ENCODE results near the gene KCMF1.

DNA sequence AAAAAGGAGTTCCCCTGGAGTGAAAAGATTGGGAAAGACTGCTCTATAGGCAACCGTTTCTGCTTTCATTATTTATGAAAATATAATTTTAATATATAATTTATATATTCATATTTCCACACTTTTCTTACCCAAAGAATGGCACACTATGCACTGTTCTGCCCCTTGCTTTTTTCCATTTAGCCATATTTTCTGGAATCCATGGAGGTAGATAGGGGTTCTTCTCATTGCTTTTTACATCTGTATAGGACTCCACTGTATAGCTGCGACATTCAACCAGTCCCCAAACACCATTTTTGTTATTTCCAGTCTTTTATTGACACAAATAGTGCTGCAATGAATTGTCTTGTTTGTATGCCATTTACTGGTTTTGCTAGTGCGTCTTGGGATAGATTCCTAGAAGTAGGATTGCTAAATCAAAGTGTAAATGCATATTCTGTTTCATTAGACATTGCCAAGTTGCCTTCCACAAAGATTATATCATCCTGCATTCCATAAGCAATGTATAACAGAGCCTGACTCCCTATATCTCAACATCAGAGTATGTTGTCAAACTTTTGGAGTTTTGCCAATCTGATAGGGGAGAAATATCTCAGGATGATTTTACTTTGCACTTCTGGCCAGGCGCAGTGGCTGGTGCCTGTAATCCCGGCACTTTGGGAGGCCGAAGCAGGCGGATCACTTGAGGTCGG, 135.7 kb downstream of the KCMF1 start:
- TF ChIP-seq EZH2 (IDR thresholded peaks at IDR 0.05) (no peak), POLR2AphosphoS5 (IDR thresholded peaks at IDR 0.05; ENCODE audit: borderline replicate concordance, low read depth, low read length) (no peak), FOXP2 (optimal IDR thresholded peaks at IDR 0.05; ENCODE audit: control extremely low read depth, extremely low read length, insufficient read depth) (no peak)

Data from SK-N-MC (cell line).